Smooth muscle cell (in vitro differentiated cells): ENCODE data around the gene GRB10. TPM values are rescaled to one million over a fixed set of nuclear protein-coding genes. Genes with fewer than 3 reads are reported as not detected.

Experiments used
- DNase-seq: peaks from one replicate; lab custom pipeline; 2025; ENCODE audit not compliant: unreplicated experiment; lab: John Stamatoyannopoulos, UW
- H2AFZ ChIP-seq: fragments of 200-600 bp; sonication (generic); 2 replicates; pipeline ENCODE4 v1.6.0; 2016; ENCODE audit warnings: antibody characterized with exemption, low read depth, mild to moderate bottlenecking
- H3F3A ChIP-seq: fragments of 200-600 bp; sonication (generic); 2 replicates; pipeline ENCODE4 v1.6.0; 2017; ENCODE audit warnings: antibody characterized with exemption, low read depth
- H3K27ac ChIP-seq: fragments of 200-600 bp; sonication (generic); 2 replicates; pipeline ENCODE4 v1.5.1; 2016; ENCODE audit warnings: low read depth, mild to moderate bottlenecking
- H3K27me3 ChIP-seq: fragments of 200-600 bp; sonication (generic); 2 replicates; pipeline ENCODE4 v1.6.1; 2016; ENCODE audit warnings: low read depth, mild to moderate bottlenecking
- H3K36me3 ChIP-seq: fragments of 200-600 bp; sonication (generic); 2 replicates; pipeline ENCODE4 v1.5.1; 2016; ENCODE audit warnings: low read depth
- H3K4me1 ChIP-seq: fragments of 200-600 bp; sonication (generic); 2 replicates; pipeline ENCODE4 v1.5.1; 2016; ENCODE audit warnings: low read depth
- H3K4me2 ChIP-seq: fragments of 200-600 bp; sonication (generic); 2 replicates; pipeline ENCODE4 v1.6.0; 2016; ENCODE audit warnings: mild to moderate bottlenecking
- H3K4me3 ChIP-seq: fragments of 200-600 bp; sonication (generic); 2 replicates; pipeline ENCODE4 v1.5.1; 2016; ENCODE audit warnings: mild to moderate bottlenecking
- H3K79me2 ChIP-seq: fragments of 200-600 bp; sonication (generic); 2 replicates; pipeline ENCODE4 v1.6.0; 2016; ENCODE audit warnings: low read depth, mild to moderate bottlenecking
- H3K9ac ChIP-seq: fragments of 200-600 bp; sonication (generic); 2 replicates; pipeline ENCODE4 v1.6.0; 2016; ENCODE audit warnings: low read depth
- H3K9me3 ChIP-seq: fragments of 200-600 bp; sonication (generic); replicated peaks from 2 replicates; pipeline ENCODE4 v1.5.1; 2016; ENCODE audit warnings: low read depth
- H4K20me1 ChIP-seq: fragments of 200-600 bp; sonication (generic); 2 replicates; pipeline ENCODE4 v1.6.0; 2016; ENCODE audit warnings: low read depth
- WGBS: methylation state at CpG from one replicate; pipeline ENCODE4 v1.1.7; 2016; ENCODE audit warnings: low lambda C conversion rate; 5-methylcytosine and 5-hydroxymethylcytosine counted together
- polyA plus RNA-seq: library from polyadenylated mRNA; unstranded; fragments of >200 nt; fragmentation: Nextera tagmentation; extraction: Ambion mirVana; gene quantifications from 2 replicates; pipeline ENCODE4 v1.2.1, GENCODE V29; 2016
- total RNA-seq: library from RNA; depleted of rRNA; stranded (reverse); fragments of >200 nt; gene quantifications from 2 replicates; pipeline ENCODE4 v1.2.3, GENCODE V29; 2014
- TF ChIP-seq, protein P1 (sequence below): fragments of 200-600 bp; sonication (generic); IDR thresholded peaks from 2 replicates; pipeline ENCODE4 v1.5.1; 2017; ENCODE audit warnings: borderline replicate concordance, mild to moderate bottlenecking, antibody characterized with exemption; ENCODE audit not compliant: insufficient read depth, poor library complexity, severe bottlenecking

The GRB10 gene
- total and polyA plus RNA-seq, 2 experiments from 2014 or later = 18.0 to 20.1 TPM

DNA sequence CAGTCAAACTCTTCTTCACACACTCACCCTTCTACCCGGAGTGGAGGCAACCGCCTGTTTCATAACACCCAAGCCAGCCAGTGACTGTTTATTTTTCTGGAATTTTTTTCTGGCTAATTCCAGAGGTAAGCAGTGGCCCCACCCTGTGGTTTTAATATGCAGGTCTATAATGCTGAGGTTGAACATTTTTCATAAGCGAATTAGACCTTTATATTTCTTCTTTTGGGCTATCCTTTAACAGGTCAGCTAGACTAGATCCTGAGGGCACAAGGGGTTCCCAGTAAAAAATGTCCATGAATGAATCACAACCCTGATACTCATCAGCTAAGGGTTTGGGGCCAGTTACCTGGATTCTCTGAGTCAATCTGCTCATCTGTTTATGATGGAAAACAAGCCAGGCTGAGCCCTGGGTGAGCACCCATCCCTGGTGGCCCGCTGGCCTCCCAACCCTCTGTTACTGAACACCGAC is 76.2 kb downstream of the GRB10 start:
- Histone ChIP-seq H3K9ac (no peak overlapping the region), H3K4me3 (no peak overlapping the region), H2AFZ (no peak overlapping the region), H3K9me3 (no peaks in the 10 kb centered on the region), H3K27me3 (no peaks in the 10 kb centered on the region), H3K36me3 (no peaks in the 10 kb centered on the region), H3F3A (no peaks in the 10 kb centered on the region), H3K27ac (no peak overlapping the region), H4K20me1 (peaks cover 84% of the 10 kb centered on the region), H3K4me1 (peaks cover 7% of the 10 kb centered on the region), H3K79me2 (peaks cover 40% of the 10 kb centered on the region), H3K4me2 (no peak overlapping the region)
- TF ChIP-seq, protein P1, sequence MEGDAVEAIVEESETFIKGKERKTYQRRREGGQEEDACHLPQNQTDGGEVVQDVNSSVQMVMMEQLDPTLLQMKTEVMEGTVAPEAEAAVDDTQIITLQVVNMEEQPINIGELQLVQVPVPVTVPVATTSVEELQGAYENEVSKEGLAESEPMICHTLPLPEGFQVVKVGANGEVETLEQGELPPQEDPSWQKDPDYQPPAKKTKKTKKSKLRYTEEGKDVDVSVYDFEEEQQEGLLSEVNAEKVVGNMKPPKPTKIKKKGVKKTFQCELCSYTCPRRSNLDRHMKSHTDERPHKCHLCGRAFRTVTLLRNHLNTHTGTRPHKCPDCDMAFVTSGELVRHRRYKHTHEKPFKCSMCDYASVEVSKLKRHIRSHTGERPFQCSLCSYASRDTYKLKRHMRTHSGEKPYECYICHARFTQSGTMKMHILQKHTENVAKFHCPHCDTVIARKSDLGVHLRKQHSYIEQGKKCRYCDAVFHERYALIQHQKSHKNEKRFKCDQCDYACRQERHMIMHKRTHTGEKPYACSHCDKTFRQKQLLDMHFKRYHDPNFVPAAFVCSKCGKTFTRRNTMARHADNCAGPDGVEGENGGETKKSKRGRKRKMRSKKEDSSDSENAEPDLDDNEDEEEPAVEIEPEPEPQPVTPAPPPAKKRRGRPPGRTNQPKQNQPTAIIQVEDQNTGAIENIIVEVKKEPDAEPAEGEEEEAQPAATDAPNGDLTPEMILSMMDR = no peak
- 90% methylated on average over 5 of the region's 5 CpGs for WGBS
- DNase-seq = no peak

DNA sequence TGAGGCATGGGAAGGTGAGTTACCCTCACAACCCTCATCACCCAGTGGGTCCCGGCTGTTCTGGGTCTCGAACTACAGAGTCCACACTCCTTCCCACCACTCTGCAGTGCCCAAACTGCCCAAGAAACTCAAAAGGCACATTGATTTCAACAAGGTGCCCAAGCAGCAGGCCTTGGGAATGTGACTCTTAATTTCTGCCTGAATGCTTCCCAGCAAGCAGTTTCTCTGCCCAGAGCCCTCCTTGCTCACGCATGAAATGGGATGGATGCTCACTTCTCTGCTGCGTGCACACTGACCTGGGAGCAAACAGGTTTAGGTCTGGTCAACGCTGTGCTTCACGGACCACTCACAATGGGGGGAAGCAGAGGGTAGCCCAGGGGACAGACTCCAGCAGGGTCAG is 77.9 kb downstream of the GRB10 start:
- H3K36me3 ChIP-seq = no peaks in the 10 kb centered on the region
- 95% methylated on average over 6 of the region's 6 CpGs for WGBS
- no peak overlapping the region for H3K4me3 ChIP-seq
- H3K27ac ChIP-seq = no peak overlapping the region
- H3K9me3 ChIP-seq = no peaks in the 10 kb centered on the region
- TF ChIP-seq, protein P1 = no peak
- H3K9ac ChIP-seq = no peak overlapping the region
- H3K27me3 ChIP-seq = no peaks in the 10 kb centered on the region
- peaks cover 67% of the 10 kb centered on the region for H4K20me1 ChIP-seq
- no peak overlapping the region for H3K4me2 ChIP-seq
- DNase-seq = no peak
- H3K4me1 ChIP-seq = peaks cover 7% of the 10 kb centered on the region
- peaks cover 36% of the 10 kb centered on the region for H3K79me2 ChIP-seq
- no peaks in the 10 kb centered on the region for H3F3A ChIP-seq
- no peak overlapping the region for H2AFZ ChIP-seq

DNA sequence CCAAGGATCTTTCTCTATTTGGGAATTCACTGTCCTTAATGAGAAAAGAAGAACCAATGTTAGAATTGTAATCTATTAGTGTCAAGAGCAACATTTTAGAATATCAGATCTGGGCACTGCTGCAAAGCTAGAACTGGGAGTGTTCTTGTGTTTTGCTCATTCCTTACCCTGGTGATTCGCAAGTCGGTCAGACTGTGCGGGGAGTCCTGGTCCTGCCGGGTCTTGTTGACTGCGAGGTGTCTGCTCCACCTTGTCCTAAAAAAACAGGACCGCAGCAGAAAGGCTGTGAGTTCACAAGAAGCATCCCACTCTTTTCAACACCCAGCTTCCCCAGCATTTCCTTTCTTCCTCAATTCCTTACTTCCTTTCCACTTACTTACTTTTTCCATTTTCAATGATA is 79.0 kb downstream of the GRB10 start:
- WGBS = 79% methylated on average over 6 of the region's 6 CpGs
- Histone ChIP-seq H3K4me3 (no peak overlapping the region), H3K27ac (no peak overlapping the region), H3K4me2 (no peak overlapping the region), H4K20me1 (peaks cover 55% of the 10 kb centered on the region), H3K27me3 (no peaks in the 10 kb centered on the region), H3K36me3 (no peaks in the 10 kb centered on the region), H3K9ac (no peak overlapping the region), H3K9me3 (no peaks in the 10 kb centered on the region), H3F3A (no peaks in the 10 kb centered on the region), H2AFZ (no peak overlapping the region), H3K4me1 (peaks cover 7% of the 10 kb centered on the region), H3K79me2 (peaks cover 36% of the 10 kb centered on the region)
- no peak for DNase-seq
- TF ChIP-seq, protein P1 = no peak

DNA sequence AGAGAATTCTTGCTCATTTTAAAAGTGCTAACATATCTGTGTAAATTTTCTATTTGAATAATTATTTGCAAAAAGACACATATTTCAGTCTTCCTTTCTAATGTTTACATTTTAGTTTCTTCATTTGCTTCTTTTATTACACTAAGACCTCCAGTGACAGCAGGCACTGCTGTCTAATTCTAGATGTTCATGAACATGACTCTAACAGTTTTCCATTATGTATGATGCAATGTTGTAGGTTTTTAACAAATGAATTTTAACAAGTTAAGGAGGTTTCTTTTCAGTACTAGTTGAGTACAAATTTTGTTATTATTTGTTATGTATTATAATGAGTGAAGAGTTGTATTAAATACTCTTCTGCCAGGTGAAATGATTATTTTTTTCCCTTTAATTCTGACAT is 83.6 kb downstream of the GRB10 start:
- Histone ChIP-seq H3F3A (no peaks in the 10 kb centered on the region), H3K9me3 (no peaks in the 10 kb centered on the region), H3K9ac (no peak overlapping the region), H3K36me3 (peaks cover 3% of the 10 kb centered on the region), H3K27ac (peak overlapping the region; percentile 18), H3K4me1 (no peaks in the 10 kb centered on the region), H3K4me3 (no peak overlapping the region), H3K4me2 (no peak overlapping the region), H4K20me1 (peaks cover 29% of the 10 kb centered on the region), H3K79me2 (peaks cover 8% of the 10 kb centered on the region), H3K27me3 (no peaks in the 10 kb centered on the region), H2AFZ (no peak overlapping the region)
- TF ChIP-seq, protein P1 = no peak
- no peak for DNase-seq
